HG02973 (cell line): ENCODE data around the gene ZNF106.

Experiments used
- ATAC-seq: cut with Tn5 transposase; IDR thresholded peaks from one replicate; pipeline ENCODE4 v1.9.1; 2021; ENCODE audit warnings: moderate library complexity; ENCODE audit not compliant: unreplicated experiment

The ZNF106 gene

GRCh38 chr15:42373274-42373673, 117.7 kb downstream of the ZNF106 start:
- no peak for ATAC-seq

DNA sequence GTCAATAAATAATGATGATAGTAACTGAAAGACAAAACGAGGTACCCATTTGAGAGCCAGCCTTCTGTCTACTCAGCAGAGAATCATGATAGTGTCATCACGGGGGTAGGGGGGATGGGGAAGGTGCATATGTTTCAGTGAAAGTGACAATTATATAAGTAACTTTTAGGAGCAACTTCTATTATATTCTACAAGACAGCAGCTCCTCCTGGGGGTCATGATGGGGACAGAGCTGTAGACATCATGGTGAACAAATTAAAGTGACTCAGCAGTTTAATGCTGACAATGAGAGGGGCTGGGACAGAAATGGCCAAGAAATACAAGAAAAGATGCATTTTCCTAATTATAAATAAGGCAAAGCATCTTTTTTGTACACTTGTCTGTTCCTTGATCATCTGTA, 119.8 kb downstream of the ZNF106 start:
- no peak for ATAC-seq

GRCh38 chr15:42368096-42368495, 122.8 kb downstream of the ZNF106 start:
- no peak for ATAC-seq

- no peak for ATAC-seq
Observed at GRCh38 chr15:42367041-42367440, 123.9 kb downstream of the ZNF106 start.

- ATAC-seq: no peak
Observed at GRCh38 chr15:42365921-42366550, 124.9 kb downstream of the ZNF106 start.

DNA sequence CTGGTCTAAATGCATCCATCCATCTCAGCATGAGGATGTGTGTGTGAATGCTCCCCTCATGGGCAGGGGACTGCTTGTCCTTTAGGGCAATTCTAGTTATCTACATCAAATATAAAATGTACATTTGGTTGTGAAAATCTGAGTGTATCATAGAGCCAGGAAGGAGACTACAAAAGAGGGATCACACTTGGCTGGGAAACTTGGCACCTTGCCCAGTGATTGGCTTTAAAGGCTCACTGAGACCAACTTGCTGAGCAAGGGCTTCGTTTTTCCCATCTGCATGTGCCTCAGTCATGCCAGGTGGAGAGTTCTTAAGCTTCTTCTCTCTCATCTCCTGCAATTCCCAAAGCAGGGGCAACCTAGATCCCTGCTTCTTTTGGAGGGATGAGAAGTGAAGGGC, 126.4 kb downstream of the ZNF106 start:
- ATAC-seq: no peak

DNA sequence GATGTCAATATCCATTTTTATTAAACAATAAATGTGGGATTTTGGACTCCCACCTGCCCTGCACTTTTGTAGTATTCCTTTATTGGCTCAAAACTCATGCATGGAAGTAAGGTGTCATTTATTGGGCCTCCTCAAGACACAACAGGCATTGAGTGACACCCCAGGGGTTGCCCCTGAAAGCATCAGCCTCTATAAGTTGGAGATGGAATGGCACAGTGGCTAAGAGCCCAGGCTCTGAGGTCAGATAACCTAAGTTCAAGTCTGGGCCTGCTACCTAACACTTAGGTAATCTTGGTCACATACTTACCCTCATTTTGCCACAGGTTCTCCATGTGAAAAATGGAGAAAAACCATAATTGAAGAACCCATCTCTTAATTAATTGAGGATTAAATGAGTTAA, 127.0 kb downstream of the ZNF106 start:
- no peak for ATAC-seq

DNA sequence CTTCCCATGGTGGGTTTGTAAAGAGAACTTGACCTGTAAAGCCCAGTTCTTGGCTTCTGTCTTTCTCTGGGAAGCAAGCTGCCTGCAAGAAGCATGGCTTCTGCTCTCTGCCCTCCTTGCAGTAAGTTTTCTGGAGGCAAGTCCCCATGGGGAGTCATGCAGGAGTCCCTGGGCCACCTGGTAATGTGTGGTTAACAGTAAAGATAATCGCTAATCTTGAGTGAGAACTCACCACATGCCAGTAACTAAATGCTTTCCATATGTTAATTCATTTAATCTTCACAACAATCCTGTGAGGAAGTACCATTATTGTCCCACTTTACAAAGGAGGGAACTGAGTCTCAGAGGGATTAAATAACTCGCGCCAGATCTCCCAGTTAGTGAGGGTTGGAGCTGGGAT, 127.5 kb downstream of the ZNF106 start:
- no peak for ATAC-seq
